Choroid plexus epithelial cell (primary cell): ENCODE results near the gene TMEM123.

Experiments
- DNase-seq: peaks from one replicate; pipeline ENCODE4 v3.0.0-alpha.2; 2010; ENCODE audit warnings: low read depth
- H3K4me3 ChIP-seq: 2 replicates; pipeline ENCODE4 v1.5.1; 2011; ENCODE audit warnings: low read depth, mild to moderate bottlenecking, control low read depth, low read length, moderate library complexity
- TF ChIP-seq, protein P1 (sequence below): conservative IDR thresholded peaks from 2 replicates; pipeline ENCODE4 v1.5.1; 2011; ENCODE audit warnings: low read depth, mild to moderate bottlenecking, control low read depth, inconsistent platforms, low read length, moderate library complexity

TMEM123 gene

DNA sequence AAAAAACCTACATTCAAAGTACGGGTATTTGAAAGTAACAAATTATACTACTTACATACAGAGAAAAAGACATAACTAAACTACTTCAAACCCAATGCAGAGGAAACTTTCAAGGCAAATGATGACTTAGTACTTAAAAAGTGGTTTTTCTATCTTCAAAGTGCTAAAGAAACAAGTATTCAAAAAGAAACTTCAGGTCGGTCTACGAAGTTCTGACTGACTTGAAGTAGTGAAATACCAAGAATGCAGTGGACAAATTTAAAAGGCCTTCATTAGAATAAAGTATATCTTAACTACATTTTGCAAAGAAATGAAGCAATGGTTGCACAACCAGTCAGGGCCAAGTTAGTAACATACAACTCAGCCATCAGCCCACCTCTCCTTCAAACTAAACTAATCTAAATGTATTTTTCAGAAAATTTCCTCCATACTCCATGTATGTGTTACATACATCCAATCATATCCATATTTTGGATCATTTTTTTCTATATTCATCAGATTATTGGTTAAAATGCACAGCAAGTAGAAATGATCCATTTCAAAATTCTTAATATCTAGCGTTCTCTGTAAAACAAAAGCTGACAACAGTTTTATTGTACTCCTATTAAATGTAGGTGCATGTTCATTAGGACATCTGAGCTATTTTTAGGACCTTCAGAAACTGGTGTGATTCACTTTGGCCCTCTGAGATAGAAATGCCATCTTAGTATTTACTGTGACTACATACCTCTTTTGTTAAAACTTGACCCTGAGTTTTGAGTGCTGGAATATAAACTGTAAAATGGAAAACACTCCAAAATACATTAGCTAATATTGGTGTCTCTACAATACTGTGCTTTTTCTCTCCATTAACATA is 55.6 kb downstream of the TMEM123 start:
- no peak for DNase-seq
- no peak overlapping the region for H3K4me3 ChIP-seq
- TF ChIP-seq, protein P1, sequence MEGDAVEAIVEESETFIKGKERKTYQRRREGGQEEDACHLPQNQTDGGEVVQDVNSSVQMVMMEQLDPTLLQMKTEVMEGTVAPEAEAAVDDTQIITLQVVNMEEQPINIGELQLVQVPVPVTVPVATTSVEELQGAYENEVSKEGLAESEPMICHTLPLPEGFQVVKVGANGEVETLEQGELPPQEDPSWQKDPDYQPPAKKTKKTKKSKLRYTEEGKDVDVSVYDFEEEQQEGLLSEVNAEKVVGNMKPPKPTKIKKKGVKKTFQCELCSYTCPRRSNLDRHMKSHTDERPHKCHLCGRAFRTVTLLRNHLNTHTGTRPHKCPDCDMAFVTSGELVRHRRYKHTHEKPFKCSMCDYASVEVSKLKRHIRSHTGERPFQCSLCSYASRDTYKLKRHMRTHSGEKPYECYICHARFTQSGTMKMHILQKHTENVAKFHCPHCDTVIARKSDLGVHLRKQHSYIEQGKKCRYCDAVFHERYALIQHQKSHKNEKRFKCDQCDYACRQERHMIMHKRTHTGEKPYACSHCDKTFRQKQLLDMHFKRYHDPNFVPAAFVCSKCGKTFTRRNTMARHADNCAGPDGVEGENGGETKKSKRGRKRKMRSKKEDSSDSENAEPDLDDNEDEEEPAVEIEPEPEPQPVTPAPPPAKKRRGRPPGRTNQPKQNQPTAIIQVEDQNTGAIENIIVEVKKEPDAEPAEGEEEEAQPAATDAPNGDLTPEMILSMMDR: no peak

DNA sequence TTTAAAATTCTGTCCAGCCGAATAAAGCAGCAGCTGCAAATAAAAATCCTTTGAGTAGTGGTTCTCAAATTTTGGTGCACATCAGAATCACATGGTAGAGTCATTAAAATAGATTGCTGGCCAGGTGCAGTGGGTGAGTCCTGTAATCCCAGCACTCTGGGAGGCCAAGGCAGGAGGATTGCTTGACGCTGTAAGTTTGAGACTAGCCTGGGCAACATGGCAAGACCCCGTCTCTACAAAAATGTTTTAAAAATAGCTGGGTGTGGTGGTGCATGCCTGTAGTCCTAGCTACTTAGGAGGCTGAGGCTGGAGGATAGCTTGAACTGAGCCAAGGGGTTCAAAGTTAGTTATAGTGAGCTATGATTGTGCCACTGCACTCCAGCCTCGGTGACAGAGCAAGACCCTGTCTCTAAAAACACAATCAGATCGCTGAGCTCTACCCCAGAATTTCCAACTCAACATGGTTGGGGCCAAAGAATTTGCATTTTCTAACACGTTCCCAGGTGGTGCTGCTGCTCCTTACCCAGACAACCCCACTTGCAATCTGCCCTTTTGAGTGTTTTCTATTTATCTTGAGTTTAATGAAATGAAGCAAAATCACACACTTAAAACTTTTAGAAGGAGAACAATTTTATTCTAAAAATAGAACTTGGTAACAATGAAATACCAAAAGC is 56.7 kb downstream of the TMEM123 start:
- no peak for DNase-seq
- TF ChIP-seq, protein P1: no peak

DNA sequence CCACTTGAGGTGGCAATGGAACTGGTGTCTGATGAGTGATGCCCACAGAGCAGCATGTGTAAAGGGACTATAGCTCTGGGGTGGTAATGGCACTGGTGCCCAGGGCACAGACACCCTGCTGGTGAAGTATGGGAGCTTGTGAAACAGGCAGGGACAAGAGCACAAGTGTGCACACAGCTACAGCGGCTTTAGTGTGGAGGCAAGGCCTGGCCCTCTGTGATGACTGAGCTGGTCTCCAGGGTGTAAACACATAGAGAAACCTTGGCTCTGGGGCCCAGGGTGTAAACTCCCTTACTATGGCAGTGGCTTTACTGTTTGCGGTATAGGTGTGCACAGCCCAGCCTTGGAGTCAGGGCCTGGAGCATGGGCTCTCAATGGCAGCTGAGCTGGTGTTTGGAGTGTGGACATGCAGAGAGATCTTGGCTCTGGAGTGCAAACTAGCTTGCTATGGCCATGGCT is 59.3 kb downstream of the TMEM123 start:
- TF ChIP-seq, protein P1: no peak
- DNase-seq: no peak

More for the DNA sequence above, 56.7 kb downstream of the TMEM123 start:
- H3K4me3 ChIP-seq: no peak overlapping the region

DNA sequence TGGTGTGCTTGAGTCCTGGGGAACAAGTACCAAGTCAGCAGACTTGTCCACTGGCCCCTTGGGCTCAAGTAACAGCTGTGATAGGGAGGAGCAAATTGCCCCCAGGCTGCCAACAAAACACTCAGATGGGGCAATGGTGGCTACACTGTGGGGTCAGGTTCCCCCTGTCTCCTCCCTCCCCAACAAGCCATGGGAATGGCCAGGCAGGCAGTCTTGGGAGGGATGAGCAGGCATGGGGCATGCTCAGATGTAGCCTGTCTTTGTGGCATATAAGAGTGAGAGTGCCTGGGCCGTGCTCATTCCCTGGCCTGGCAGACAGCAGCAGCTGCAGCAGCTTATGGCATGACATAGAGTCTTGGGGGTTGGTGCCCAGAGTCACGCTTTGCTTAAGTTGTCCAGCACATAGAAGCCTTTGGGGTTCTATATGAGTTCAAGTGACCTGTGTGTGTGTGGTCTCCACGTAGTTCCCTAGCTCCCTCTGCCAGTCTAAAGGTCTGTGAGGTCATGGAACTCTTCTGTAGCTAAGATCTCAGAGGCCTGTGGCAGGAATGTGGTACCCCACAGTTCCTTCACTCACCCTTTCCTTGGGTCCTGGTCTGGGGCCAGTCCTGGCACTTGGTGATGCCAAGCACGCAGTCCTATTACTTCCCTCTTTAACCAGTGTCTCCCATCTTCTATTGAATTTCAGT is 60.9 kb downstream of the TMEM123 start:
- TF ChIP-seq, protein P1: no peak
- DNase-seq: no peak
- no peak overlapping the region for H3K4me3 ChIP-seq

More for the DNA sequence above, 59.3 kb downstream of the TMEM123 start:
- H3K4me3 ChIP-seq: no peak overlapping the region

DNA sequence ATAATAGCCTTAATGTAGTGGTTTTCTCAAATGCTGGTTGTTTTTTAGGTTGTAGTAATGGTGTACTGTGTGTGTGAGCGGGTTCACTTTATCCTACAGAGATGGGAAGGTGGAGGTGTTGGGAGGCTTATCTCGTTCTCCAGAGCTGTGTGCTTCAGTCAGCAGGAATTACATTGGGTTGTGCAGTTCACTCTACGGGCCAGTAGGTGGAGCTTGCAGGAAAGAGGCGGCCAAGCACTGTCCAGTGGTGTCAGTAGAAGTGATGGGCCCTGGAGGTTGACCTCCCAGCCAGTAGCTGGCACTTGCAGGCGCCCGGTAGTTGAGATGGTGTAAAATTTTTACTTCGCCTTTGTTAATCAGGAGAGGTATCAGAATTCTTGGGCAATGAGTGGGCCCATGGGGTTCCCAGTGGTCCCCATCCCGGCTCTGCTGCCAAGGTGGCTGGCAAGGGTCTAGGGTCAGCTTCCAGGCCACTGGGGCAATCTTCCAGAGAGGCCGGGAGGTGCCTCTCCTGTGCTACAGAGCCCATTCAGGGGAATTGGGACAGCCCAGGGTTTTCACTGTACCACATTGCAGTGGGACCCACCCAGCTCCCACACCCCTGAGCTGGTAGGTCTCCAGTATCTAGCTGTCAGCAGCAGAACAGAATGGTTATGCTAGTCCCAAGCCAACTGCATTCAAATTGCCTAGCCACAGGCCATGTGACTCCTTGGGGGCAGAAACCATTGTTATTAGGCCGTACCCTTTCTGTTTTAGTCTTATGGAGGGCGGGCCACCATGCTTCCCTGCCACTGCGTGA is 61.7 kb downstream of the TMEM123 start:
- no peak overlapping the region for H3K4me3 ChIP-seq
- peak; percentile 84 for DNase-seq
- TF ChIP-seq, protein P1: peak; percentile 94

DNA sequence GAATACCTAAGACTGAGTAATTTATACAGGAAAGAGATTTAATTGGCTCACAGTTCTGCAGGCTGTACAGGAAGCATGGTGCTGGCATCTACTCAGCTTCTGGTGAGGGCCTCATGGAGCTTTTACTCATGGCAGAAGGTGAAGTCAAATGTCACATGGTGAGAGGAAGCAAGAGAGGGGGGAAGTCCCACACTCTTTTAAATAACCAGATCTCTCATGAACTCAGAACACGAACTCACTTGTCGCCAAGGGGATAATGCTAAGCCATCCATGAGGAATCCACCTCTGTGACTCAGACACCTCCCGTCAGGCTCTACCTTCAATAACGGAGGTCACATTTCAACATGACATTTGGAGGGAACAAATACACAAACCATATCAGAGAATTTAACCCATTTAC is 63.3 kb downstream of the TMEM123 start:
- no peak for DNase-seq
- TF ChIP-seq, protein P1: no peak
- H3K4me3 ChIP-seq: no peak overlapping the region
